Measurements from ENCODE around the gene THBS4. TPM values are rescaled to one million over a fixed set of nuclear protein-coding genes. Genes with fewer than 3 reads are reported as not detected.

Gene THBS4
- total RNA-seq, 4 donors from 2014 or later: 1.0 to 2.1 TPM; not detected in 2

- no peak for DNase-seq
- Histone ChIP-seq H3K27me3 (no peaks in the 10 kb centered on the region), H3K4me1 (no peaks in the 10 kb centered on the region), H3K27ac (no peak overlapping the region), H3K36me3 (no peaks in the 10 kb centered on the region), H3K9me3 (no peaks in the 10 kb centered on the region), H3K4me3 (no peak overlapping the region)
- TF ChIP-seq CTCF (IDR thresholded peaks at IDR 0.05) (no peak), POLR2A (IDR thresholded peaks at IDR 0.05) (no peak)
Observed at GRCh38 chr5:80025069-80025468, 10.1 kb upstream of the THBS4 start.

DNA sequence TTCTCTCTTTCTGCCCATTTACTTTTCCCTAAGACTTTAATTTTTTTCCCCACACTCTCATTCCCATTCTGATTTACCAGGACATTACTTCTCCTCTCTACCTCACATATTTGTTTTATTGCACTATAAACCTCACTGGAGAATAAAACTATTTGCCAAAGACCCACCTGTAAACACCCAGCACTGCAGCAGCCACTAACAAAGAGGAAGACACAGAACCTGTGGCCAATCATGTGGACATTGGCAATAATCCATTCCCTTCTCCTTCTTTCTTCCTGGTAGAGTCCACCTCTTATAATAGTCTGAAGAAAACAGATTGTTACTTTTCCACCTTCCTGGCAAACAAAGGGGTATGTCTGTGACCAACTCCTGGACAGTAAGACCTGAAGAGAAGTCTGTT, 8.3 kb upstream of the THBS4 start:
- H3K36me3 ChIP-seq: no peaks in the 10 kb centered on the region
- no peak for DNase-seq
- no peaks in the 10 kb centered on the region for H3K27me3 ChIP-seq
- no peak overlapping the region for H3K4me3 ChIP-seq
- H3K9me3 ChIP-seq: no peaks in the 10 kb centered on the region
- no peak for TF ChIP-seq POLR2A (IDR thresholded peaks at IDR 0.05)
- TF ChIP-seq CTCF (IDR thresholded peaks at IDR 0.05): no peak
- H3K27ac ChIP-seq: no peak overlapping the region
- H3K4me1 ChIP-seq: no peaks in the 10 kb centered on the region

DNA sequence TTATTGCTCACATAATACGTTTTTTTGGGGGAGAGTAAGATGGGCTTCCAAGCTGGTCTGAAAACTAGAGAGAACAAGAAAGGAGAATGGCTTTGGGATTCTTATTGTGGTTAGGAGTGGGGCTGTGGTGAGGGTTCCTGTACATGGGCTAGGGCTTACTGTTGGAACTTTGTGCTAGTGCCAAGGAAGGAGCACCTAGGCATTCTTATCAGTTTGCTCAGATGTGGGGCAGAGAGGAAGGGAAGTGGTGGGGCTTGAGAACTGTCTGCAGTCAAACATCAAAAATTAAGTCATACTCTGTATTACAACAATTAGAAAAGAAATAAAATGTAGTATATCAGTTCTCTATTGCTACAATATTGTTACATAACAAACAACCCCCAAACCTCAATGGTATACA, 4.0 kb upstream of the THBS4 start:
- Histone ChIP-seq H3K9me3 (no peaks in the 10 kb centered on the region), H3K4me3 (no peak overlapping the region)
- TF ChIP-seq POLR2A (IDR thresholded peaks at IDR 0.05): no peak
- TF ChIP-seq CTCF (IDR thresholded peaks at IDR 0.05): no peak

GRCh38 chr5:80033513-80033912, 1.6 kb upstream of the THBS4 start:
- TF ChIP-seq CTCF (IDR thresholded peaks at IDR 0.05) (no peak), POLR2A (IDR thresholded peaks at IDR 0.05) (no peak)
- DNase-seq: no peak
- Histone ChIP-seq H3K4me3 (no peak overlapping the region), H3K27ac (no peak overlapping the region), H3K27me3 (peaks cover 0 to 8% of the 10 kb centered on the region in 2 donors), H3K36me3 (no peaks in the 10 kb centered on the region), H3K9me3 (no peaks in the 10 kb centered on the region), H3K4me1 (peaks cover 0 to 4% (median 0%) of the 10 kb centered on the region in 4 donors)

More for the DNA sequence above, 4.0 kb upstream of the THBS4 start:
- peaks cover 0 to 8% of the 10 kb centered on the region in 2 donors for H3K27me3 ChIP-seq
- peaks cover 0 to 4% (median 0%) of the 10 kb centered on the region in 4 donors for H3K4me1 ChIP-seq
- DNase-seq: no peak
- no peak overlapping the region for H3K27ac ChIP-seq
- H3K36me3 ChIP-seq: no peaks in the 10 kb centered on the region

- no peak overlapping the region for H3K4me3 ChIP-seq
- H3K27ac ChIP-seq: no peak overlapping the region
- H3K27me3 ChIP-seq: peaks cover 0 to 8% of the 10 kb centered on the region in 2 donors
- no peak for TF ChIP-seq CTCF (IDR thresholded peaks at IDR 0.05)
- TF ChIP-seq POLR2A (IDR thresholded peaks at IDR 0.05): no peak
- H3K9me3 ChIP-seq: no peaks in the 10 kb centered on the region
- no peaks in the 10 kb centered on the region for H3K36me3 ChIP-seq
- H3K4me1 ChIP-seq: peaks cover 0 to 4% (median 0%) of the 10 kb centered on the region in 4 donors
- DNase-seq: no peak
Observed at GRCh38 chr5:80034559-80034958, 589 bp upstream of the THBS4 start.

DNA sequence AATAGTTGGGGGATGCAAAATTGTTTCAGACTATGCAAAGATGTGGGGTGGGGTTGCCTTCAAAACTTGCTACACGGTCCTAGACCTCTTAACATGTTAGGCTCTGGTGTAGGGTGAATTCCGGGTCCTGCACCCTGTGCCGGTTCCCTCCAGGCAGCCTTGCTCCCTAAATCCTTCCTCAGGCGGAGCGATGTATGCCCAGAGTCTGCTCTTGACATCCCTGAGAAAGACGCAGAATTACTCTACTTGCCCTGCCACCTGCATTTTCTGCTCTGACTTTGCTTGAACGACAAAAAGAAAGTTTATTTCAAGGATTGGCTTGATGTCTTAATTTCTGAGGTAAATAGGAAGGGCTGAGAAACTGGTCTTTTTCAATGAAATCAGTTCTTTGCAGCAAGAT, 691 bp downstream of the THBS4 start:
- no peak for DNase-seq
- TF ChIP-seq CTCF (IDR thresholded peaks at IDR 0.05) (no peak), POLR2A (IDR thresholded peaks at IDR 0.05) (no peak)
- Histone ChIP-seq H3K4me3 (no peak overlapping the region), H3K4me1 (peaks cover 0 to 4% (median 0%) of the 10 kb centered on the region in 4 donors), H3K36me3 (no peaks in the 10 kb centered on the region), H3K9me3 (no peaks in the 10 kb centered on the region), H3K27me3 (peaks cover 0 to 8% of the 10 kb centered on the region in 2 donors), H3K27ac (no peak overlapping the region)

Data from Peyer's patch (tissue), 4 donors.